HCT116 (cell line): Measurements from ENCODE around the gene POP7. TPM values are rescaled to one million over a fixed set of nuclear protein-coding genes. Genes with fewer than 3 reads are reported as not detected.

Source experiments
- ATAC-seq: fragments of 200-7000 bp; cut with Tn5 transposase; 2 replicates; pipeline ENCODE4 v1.9.1; 2020; ENCODE audit warnings: mild to moderate bottlenecking, moderate library complexity
- Bru-seq: library from RNA; stranded (reverse); fragments of 400-500 nt; gene quantifications from one replicate; lab custom pipeline; 2021; lab: Mats Ljungman, UMichigan
- BruChase-seq, 2 experiments: library from RNA; stranded (reverse); fragments of 400-500 nt; gene quantifications; one replicate each; lab custom pipeline; 2021; lab: Mats Ljungman, UMichigan
- BruUV-seq: library from RNA; stranded (reverse); fragments of 400-500 nt; replicated peaks from 2 replicates; lab custom pipeline; 2021; lab: Mats Ljungman, UMichigan
- CTCF ChIA-PET: fragments of 300-600 bp; sonication (Branson Sonifier 250); formaldehyde crosslinking; loops from one replicate; lab custom pipeline; 2021; ENCODE audit warnings: antibody characterized with exemption; lab: Charles Lee
- POLR2A ChIA-PET: fragments of 300-600, 350-600 bp; sonication (Branson Sonifier 250); formaldehyde crosslinking; loops from one replicate; lab custom pipeline; 2021; ENCODE audit warnings: antibody characterized with exemption; lab: Charles Lee
- RAD21 ChIA-PET, 2 experiments: fragments of 300-600 bp; sonication (Branson Sonifier 250); formaldehyde crosslinking; loops; one replicate each; lab custom pipeline; 2023; ENCODE audit warnings: low total read pairs in 2 of 2; ENCODE audit not compliant: uncharacterized antibody in 2 of 2, unreplicated experiment in 2 of 2, low non-redundant PET in 1 of 2; lab: Charles Lee
- DNase-seq: peaks from one replicate; pipeline ENCODE4 v3.0.0-alpha.2; 2010; ENCODE audit warnings: low read depth, low spot score
- H2AFZ ChIP-seq: fragments of 200-600 bp; shearing (Covaris generic), sonication (generic); 2 replicates; pipeline ENCODE4 v1.6.1; 2017; ENCODE audit warnings: low read depth, mixed run types, mixed read lengths, antibody characterized with exemption, low read length; ENCODE audit not compliant: poor library complexity, severe bottlenecking
- H3K27ac ChIP-seq: 2 replicates; pipeline ENCODE4 v1.5.1; 2012; ENCODE audit warnings: low read depth, low read length
- H3K27me3 ChIP-seq: fragments of 200-600 bp; sonication (generic); 2 replicates; pipeline ENCODE4 v1.6.1; 2016; ENCODE audit warnings: mixed run types, low read length, mixed read lengths; ENCODE audit not compliant: insufficient read depth
- H3K36me3 ChIP-seq, 2 experiments: fragments of 200-500 bp in 1 of 2; fragments of 200-600 bp in 1 of 2; sonication (Bioruptor generic) in 1 of 2; sonication (generic) in 1 of 2; 2 replicates each; pipeline versions ENCODE4 v1.5.1 to v1.6.1; 2014 to 2016; ENCODE audit warnings: low read length in 2 of 2, inconsistent platforms in 1 of 2, mixed read lengths in 1 of 2, mixed run types in 1 of 2; ENCODE audit not compliant: insufficient read depth in 2 of 2, control insufficient read depth in 1 of 2
- H3K4me1 ChIP-seq, 2 experiments: fragments of 200-600 bp in 1 of 2; sonication (generic) in 1 of 2; 2 replicates each; pipeline versions ENCODE4 v1.5.1 to v1.6.1; 2012 to 2017; ENCODE audit warnings: low read length in 2 of 2, inconsistent platforms in 1 of 2, mild to moderate bottlenecking in 1 of 2, mixed read lengths in 1 of 2, mixed run types in 1 of 2, moderate library complexity in 1 of 2; ENCODE audit not compliant: insufficient read depth in 2 of 2, control insufficient read depth in 1 of 2
- H3K4me2 ChIP-seq: fragments of 200-600 bp; sonication (generic); 2 replicates; pipeline ENCODE4 v1.6.1; 2017; ENCODE audit warnings: mixed run types, low read length, mixed read lengths
- H3K4me3 ChIP-seq, 2 experiments: fragments of 200-600 bp in 1 of 2; sonication (generic) in 1 of 2; replicated peaks in 1 of 2; 2 replicates each; pipeline ENCODE4 v1.5.1; 2011 to 2016; ENCODE audit warnings: low read length in 2 of 2, control low read depth in 1 of 2, low read depth in 1 of 2, mild to moderate bottlenecking in 1 of 2, mixed read lengths in 1 of 2, mixed run types in 1 of 2
- H3K79me2 ChIP-seq: fragments of 200-600 bp; sonication (generic); 2 replicates; pipeline ENCODE4 v1.6.1; 2017; ENCODE audit warnings: mild to moderate bottlenecking, mixed run types, low read length, moderate library complexity, mixed read lengths; ENCODE audit not compliant: insufficient read depth
- H3K9ac ChIP-seq: fragments of 200-600 bp; sonication (generic); 2 replicates; pipeline ENCODE4 v1.6.1; 2016; ENCODE audit warnings: low read length, mixed read lengths
- H3K9me2 ChIP-seq: fragments of 200-600 bp; sonication (generic), shearing (Covaris generic); 2 replicates; pipeline ENCODE4 v1.6.1; 2017; ENCODE audit warnings: mixed run types, mild to moderate bottlenecking, moderate library complexity; ENCODE audit not compliant: insufficient read depth
- H3K9me3 ChIP-seq, 2 experiments: fragments of 200-500 bp in 1 of 2; fragments of 200-600 bp in 1 of 2; sonication (Bioruptor generic) in 1 of 2; sonication (generic) in 1 of 2; 2 replicates each; pipeline ENCODE4 v1.6.1; 2014 to 2017; ENCODE audit warnings: low read length in 2 of 2, mixed read lengths in 2 of 2, inconsistent platforms in 1 of 2, low read depth in 1 of 2, mild to moderate bottlenecking in 1 of 2, mixed run types in 1 of 2, moderate library complexity in 1 of 2; ENCODE audit not compliant: control insufficient read depth in 1 of 2, insufficient read depth in 1 of 2
- H4K20me1 ChIP-seq: fragments of 200-600 bp; sonication (generic), shearing (Covaris generic); 2 replicates; pipeline ENCODE4 v1.6.1; 2017; ENCODE audit warnings: mixed run types, mild to moderate bottlenecking, moderate library complexity; ENCODE audit not compliant: insufficient read depth
- CBX3 ChIP-seq: IDR thresholded peaks from 2 replicates; pipeline ENCODE4 v1.6.1; 2012; ENCODE audit warnings: low read depth
- CEBPB ChIP-seq: IDR thresholded peaks from 2 replicates; pipeline ENCODE4 v1.6.1; 2012; ENCODE audit warnings: low read depth
- EGR1 ChIP-seq: IDR thresholded peaks from 2 replicates; pipeline ENCODE4 v1.6.1; 2012; ENCODE audit warnings: low read depth
- ELF1 ChIP-seq: IDR thresholded peaks from 2 replicates; pipeline ENCODE4 v1.6.1; 2012; ENCODE audit warnings: low read depth, borderline replicate concordance
- EZH2 ChIP-seq: fragments of 200-600 bp; sonication (generic); IDR thresholded peaks from 2 replicates; pipeline ENCODE4 v1.6.1; 2017; ENCODE audit warnings: antibody characterized with exemption, mixed run types
- FOSL1 ChIP-seq: IDR thresholded peaks from 2 replicates; pipeline ENCODE4 v1.6.1; 2012; ENCODE audit warnings: low read depth
- POLR2A ChIP-seq: IDR thresholded peaks from 2 replicates; pipeline ENCODE4 v1.7.0; 2011; ENCODE audit warnings: borderline replicate concordance; ENCODE audit not compliant: insufficient read depth, insufficient read length; ENCODE audit errors: extremely low read depth
- POLR2AphosphoS5 ChIP-seq: IDR thresholded peaks from 2 replicates; pipeline ENCODE4 v1.6.1; 2011; ENCODE audit warnings: mild to moderate bottlenecking, low read depth, low read length, moderate library complexity
- SIN3A ChIP-seq: IDR thresholded peaks from 2 replicates; pipeline ENCODE4 v1.6.1; 2012; ENCODE audit warnings: low read depth
- SP1 ChIP-seq: IDR thresholded peaks from 2 replicates; pipeline ENCODE4 v1.6.1; 2012; ENCODE audit warnings: low read depth
- TCF7L2 ChIP-seq: IDR thresholded peaks from 2 replicates; pipeline ENCODE4 v1.7.0; 2011; ENCODE audit warnings: borderline replicate concordance, inconsistent platforms; ENCODE audit not compliant: insufficient read depth, insufficient read length; ENCODE audit errors: extremely low read depth
- YY1 ChIP-seq: IDR thresholded peaks from 2 replicates; pipeline ENCODE4 v1.6.1; 2011; ENCODE audit warnings: low read length, low read depth, moderate library complexity, mild to moderate bottlenecking; ENCODE audit not compliant: insufficient replicate concordance; ENCODE audit errors: extremely low read depth
- ZFX ChIP-seq: fragments of 450-650 bp; IDR thresholded peaks from 2 replicates; pipeline ENCODE4 v1.6.1; 2017
- ZNF274 ChIP-seq: fragments of 200-500 bp; sonication (Bioruptor generic); IDR thresholded peaks from 2 replicates; pipeline ENCODE4 v1.6.1; 2014; ENCODE audit warnings: mild to moderate bottlenecking, low read depth, low read length, inconsistent platforms
- intact Hi-C: fragments of 100-400 bp; cut with micrococcal nuclease; formaldehyde crosslinking; loops from 2 replicates; pipeline ENCODE4 v1.10.0; 2022
- long read RNA-seq: library from polyadenylated mRNA; unstranded; transcript quantifications from one replicate; pipeline ENCODE4 v2.0.0, GENCODE V29; 2021; ENCODE audit not compliant: unreplicated experiment
- polyA plus RNA-seq: library from polyadenylated mRNA; unstranded; fragments of >200 nt; gene quantifications from 2 replicates; pipeline ENCODE4 v1.2.1, GENCODE V29; 2012; ENCODE audit warnings: missing spikeins
- total RNA-seq: library from RNA; stranded (reverse); gene quantifications from one replicate; pipeline ENCODE4 v1.2.1, GENCODE V29; 2021; ENCODE audit not compliant: unreplicated experiment
- TF ChIP-seq, protein P1 (sequence below): IDR thresholded peaks from 2 replicates; pipeline ENCODE4 v1.6.1; 2012
- TF ChIP-seq, protein P2 (sequence below): IDR thresholded peaks from 2 replicates; pipeline ENCODE4 v1.6.1; 2012; ENCODE audit warnings: low read depth
- TF ChIP-seq, protein P3 (sequence below): IDR thresholded peaks from 2 replicates; pipeline ENCODE4 v1.6.1; 2012
- TF ChIP-seq, protein P4 (sequence below), 3 experiments: fragments of 200-600 bp in 1 of 3; sonication (generic) in 1 of 3; IDR thresholded peaks in 2 of 3; conservative IDR thresholded peaks in 1 of 3; 2 replicates each; pipeline ENCODE4 v1.5.1; 2012 to 2017; ENCODE audit warnings: low read depth in 2 of 3, low read length in 2 of 3, antibody characterized with exemption in 1 of 3, borderline replicate concordance in 1 of 3, control low read depth in 1 of 3, mild to moderate bottlenecking in 1 of 3, mixed read lengths in 1 of 3, mixed run types in 1 of 3, moderate library complexity in 1 of 3; ENCODE audit not compliant: insufficient read depth in 1 of 3

POP7 gene
- total RNA-seq (67.5 TPM), Bru-seq, nascent RNA (percentile 83 among the genes with signal in this experiment), BruChase-seq, experiment 1, labeled RNA remaining after a 6-hour chase (percentile 80 among the genes with signal in this experiment), BruChase-seq, experiment 2, labeled RNA remaining after a 2-hour chase (percentile 93 among the genes with signal in this experiment)
- 61.4 and 77.5 TPM in 2 replicates for polyA plus RNA-seq
- long read RNA-seq, transcript POP7-201 (2 exons, 927 nt), result major isoform, 55 of 66 reads
- long read RNA-seq, partial matches to known transcripts, result 0 of 66 reads
- long read RNA-seq, other reads (novel, unspliced or antisense), result 11 of 66 reads

DNA sequence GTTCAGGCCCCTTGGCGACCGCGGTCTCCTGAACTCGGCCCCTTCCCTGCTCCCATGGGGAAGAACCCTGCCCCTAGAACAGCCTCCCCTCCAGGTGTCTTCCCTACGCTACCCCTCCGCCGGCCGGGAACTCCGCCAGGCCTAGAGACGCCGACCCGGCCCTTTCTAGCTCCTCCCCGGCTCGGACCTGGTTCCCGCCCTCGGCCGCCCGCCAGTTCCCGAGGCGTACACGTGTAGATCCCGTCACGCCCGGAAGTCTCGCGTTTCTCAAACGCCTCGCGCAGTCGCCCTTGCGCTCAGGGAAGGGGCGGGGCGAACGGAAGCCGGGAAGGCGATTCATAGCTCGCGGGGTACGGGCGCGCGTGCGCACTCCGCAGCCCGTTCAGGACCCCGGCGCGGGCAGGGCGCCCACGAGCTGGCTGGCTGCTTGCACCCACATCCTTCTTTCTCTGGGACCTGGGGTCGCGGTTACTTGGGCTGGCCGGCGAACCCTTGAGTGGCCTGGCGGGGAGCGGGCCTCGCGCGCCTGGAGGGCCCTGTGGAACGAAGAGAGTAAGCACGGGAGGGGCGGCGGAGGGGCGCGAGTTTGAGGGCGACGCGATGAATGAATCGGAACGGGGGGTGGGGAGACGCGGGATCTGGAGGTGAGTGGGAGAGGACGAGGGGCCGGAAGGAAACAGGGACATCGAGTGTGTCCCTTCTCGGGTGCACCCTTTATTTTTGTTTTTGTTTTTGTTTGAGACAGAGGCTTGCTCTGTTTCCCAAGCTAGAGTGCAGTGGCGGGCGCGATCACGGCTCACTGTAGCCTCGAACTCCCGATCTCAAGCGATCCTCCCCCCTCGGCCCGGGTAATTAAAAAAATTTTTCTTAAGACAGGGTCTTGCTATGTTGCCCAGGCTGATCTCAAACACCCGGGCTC, at the start of gene POP7:
Gene POP7, plus strand, starts transcription at position 369 of the 919 bp plus-strand sequence. CDS start 710 bp downstream, outside the sequence.
- peaks cover 8 to 20% of the 10 kb centered on the region in 2 experiments; a peak in 3 of 4 replicates for H3K4me1 ChIP-seq
- peaks cover 4 to 12% of the 10 kb centered on the region in 2 experiments; a peak in 3 of 4 replicates for H3K36me3 ChIP-seq
- H3K79me2 ChIP-seq, result peaks cover 26% of the 10 kb centered on the region
- peak; percentile 91 for ATAC-seq
- peak within 1 kb of the TSS; percentile 76 to 97 for H3K4me3 ChIP-seq
- peak within 1 kb of the TSS; percentile 99 for H3K9ac ChIP-seq
- H3K27ac ChIP-seq, result peak within 1 kb of the TSS; percentile 95
- peaks cover 5% of the 10 kb centered on the region; the same call in 1 of the 2 replicates for H4K20me1 ChIP-seq
- peak; percentile 95 for DNase-seq
- ChIA-PET POLR2A (interaction anchor here (0.5 to 1.9 kb wide), 22 partner anchors 8 to 703 kb away, joined by 3 to 17 read pairs (median 4); partner anchors contain the start of genes EPHB4, FBXO24, GIGYF1 and GNB2), CTCF (interaction anchor here (0.6 to 2.5 kb wide), 35 partner anchors 9 to 577 kb away, joined by 3 to 52 read pairs (median 6); partner anchors contain the start of genes EPHB4, FBXO24, GIGYF1 and LRCH4), RAD21 (interaction anchor here (0.5 to 2.2 kb wide), 12 partner anchors 19 to 379 kb away, joined by 3 to 12 read pairs (median 4); partner anchors contain the start of genes SLC12A9 (in 2 of the 2) and EPHB4 (in 1 of the 2))
- H3K9me2 ChIP-seq, result no peaks in the 10 kb centered on the region
- no peaks in the 10 kb centered on the region for H3K9me3 ChIP-seq
- TSS peak; percentile 93 for BruUV-seq
- peak within 1 kb of the TSS; percentile 91 for H3K4me2 ChIP-seq
- H2AFZ ChIP-seq, result no peak within 1 kb of the TSS
- intact Hi-C loops, result loop anchor here (1.0 to 5.0 kb wide), 4 partner anchors 33 to 371 kb away; partner anchors contain the start of genes EPHB4, GNB2 and SLC12A9
- no peaks in the 10 kb centered on the region for H3K27me3 ChIP-seq
- TF ChIP-seq SP1 (peak; percentile 86), EZH2 (no peak), CBX3 (no peak), FOSL1 (no peak), ELF1 (peak; percentile 82; the same call in 1 of the 2 replicates), ZFX (peak; percentile 63), POLR2AphosphoS5 (peak; percentile 82), TCF7L2 (no peak), YY1 (peak; percentile 76), EGR1 (no peak), ZNF274 (no peak), POLR2A (peak; percentile 69), SIN3A (peak; percentile 54; the same call in 1 of the 2 replicates), CEBPB (no peak)
- TF ChIP-seq, protein P1, sequence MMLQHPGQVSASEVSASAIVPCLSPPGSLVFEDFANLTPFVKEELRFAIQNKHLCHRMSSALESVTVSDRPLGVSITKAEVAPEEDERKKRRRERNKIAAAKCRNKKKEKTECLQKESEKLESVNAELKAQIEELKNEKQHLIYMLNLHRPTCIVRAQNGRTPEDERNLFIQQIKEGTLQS, result no peak
- TF ChIP-seq, protein P2, sequence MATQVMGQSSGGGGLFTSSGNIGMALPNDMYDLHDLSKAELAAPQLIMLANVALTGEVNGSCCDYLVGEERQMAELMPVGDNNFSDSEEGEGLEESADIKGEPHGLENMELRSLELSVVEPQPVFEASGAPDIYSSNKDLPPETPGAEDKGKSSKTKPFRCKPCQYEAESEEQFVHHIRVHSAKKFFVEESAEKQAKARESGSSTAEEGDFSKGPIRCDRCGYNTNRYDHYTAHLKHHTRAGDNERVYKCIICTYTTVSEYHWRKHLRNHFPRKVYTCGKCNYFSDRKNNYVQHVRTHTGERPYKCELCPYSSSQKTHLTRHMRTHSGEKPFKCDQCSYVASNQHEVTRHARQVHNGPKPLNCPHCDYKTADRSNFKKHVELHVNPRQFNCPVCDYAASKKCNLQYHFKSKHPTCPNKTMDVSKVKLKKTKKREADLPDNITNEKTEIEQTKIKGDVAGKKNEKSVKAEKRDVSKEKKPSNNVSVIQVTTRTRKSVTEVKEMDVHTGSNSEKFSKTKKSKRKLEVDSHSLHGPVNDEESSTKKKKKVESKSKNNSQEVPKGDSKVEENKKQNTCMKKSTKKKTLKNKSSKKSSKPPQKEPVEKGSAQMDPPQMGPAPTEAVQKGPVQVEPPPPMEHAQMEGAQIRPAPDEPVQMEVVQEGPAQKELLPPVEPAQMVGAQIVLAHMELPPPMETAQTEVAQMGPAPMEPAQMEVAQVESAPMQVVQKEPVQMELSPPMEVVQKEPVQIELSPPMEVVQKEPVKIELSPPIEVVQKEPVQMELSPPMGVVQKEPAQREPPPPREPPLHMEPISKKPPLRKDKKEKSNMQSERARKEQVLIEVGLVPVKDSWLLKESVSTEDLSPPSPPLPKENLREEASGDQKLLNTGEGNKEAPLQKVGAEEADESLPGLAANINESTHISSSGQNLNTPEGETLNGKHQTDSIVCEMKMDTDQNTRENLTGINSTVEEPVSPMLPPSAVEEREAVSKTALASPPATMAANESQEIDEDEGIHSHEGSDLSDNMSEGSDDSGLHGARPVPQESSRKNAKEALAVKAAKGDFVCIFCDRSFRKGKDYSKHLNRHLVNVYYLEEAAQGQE, result no peak
- TF ChIP-seq, protein P3, sequence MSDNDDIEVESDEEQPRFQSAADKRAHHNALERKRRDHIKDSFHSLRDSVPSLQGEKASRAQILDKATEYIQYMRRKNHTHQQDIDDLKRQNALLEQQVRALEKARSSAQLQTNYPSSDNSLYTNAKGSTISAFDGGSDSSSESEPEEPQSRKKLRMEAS, result peak; percentile 97
- TF ChIP-seq, protein P4, sequence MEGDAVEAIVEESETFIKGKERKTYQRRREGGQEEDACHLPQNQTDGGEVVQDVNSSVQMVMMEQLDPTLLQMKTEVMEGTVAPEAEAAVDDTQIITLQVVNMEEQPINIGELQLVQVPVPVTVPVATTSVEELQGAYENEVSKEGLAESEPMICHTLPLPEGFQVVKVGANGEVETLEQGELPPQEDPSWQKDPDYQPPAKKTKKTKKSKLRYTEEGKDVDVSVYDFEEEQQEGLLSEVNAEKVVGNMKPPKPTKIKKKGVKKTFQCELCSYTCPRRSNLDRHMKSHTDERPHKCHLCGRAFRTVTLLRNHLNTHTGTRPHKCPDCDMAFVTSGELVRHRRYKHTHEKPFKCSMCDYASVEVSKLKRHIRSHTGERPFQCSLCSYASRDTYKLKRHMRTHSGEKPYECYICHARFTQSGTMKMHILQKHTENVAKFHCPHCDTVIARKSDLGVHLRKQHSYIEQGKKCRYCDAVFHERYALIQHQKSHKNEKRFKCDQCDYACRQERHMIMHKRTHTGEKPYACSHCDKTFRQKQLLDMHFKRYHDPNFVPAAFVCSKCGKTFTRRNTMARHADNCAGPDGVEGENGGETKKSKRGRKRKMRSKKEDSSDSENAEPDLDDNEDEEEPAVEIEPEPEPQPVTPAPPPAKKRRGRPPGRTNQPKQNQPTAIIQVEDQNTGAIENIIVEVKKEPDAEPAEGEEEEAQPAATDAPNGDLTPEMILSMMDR (IDR thresholded peaks at IDR 0.05 in 2 of 3, conservative IDR thresholded peaks at IDR 0.05 in 1 of 3; ENCODE audit: borderline replicate concordance in 1 of 3, insufficient read depth in 1 of 3, low read depth in 2 of 3, low read length in 2 of 3), result no peak
